NCI-H1417 (cell line): Measurements from ENCODE around the gene REL.
A peak's percentile ranks its signal among the peaks of the same experiment; 100 is the strongest.
"Not testable (repeated sequence)": the region's sequence is repeated elsewhere in the genome, so short reads cannot be mapped to it uniquely, and the experiment has no call there.

ENCODE experiments used
- DNase-seq, 3 experiments: peaks; one replicate each; lab custom pipeline; 2025; lab: John Stamatoyannopoulos, UW

Gene REL

GRCh38 chr2:60867848-60868247 lies 13.5 kb upstream of the REL start:
- DNase-seq: no peak

GRCh38 chr2:60868589-60869273 lies 12.6 kb upstream of the REL start:
- no peak for DNase-seq

GRCh38 chr2:60872510-60872928 lies 8.9 kb upstream of the REL start:
- peak in 1 of 3 experiments; percentile 14 for DNase-seq

- no peak for DNase-seq
Observed at GRCh38 chr2:60873381-60873780, 8.0 kb upstream of the REL start.

- DNase-seq: no peak
Observed at GRCh38 chr2:60875520-60875919, 5.9 kb upstream of the REL start.

- peak in 1 of 3 experiments; percentile 49 for DNase-seq
Observed at GRCh38 chr2:60880643-60881046, 729 bp upstream of the REL start.

- peak in 1 of 3 experiments; percentile 51 for DNase-seq
Observed at GRCh38 chr2:60882971-60883753, 1.8 kb downstream of the REL start.

GRCh38 chr2:60883896-60884295 lies 2.5 kb downstream of the REL start:
- no peak for DNase-seq

- DNase-seq: no peak
Observed at GRCh38 chr2:60884800-60885199, 3.4 kb downstream of the REL start.

- DNase-seq: no peak
Observed at GRCh38 chr2:60885683-60886082, 4.3 kb downstream of the REL start.

- DNase-seq: no peak
Observed at GRCh38 chr2:60886991-60887390, 5.6 kb downstream of the REL start.

GRCh38 chr2:60888853-60889252 lies 7.5 kb downstream of the REL start:
- DNase-seq: no peak

GRCh38 chr2:60889581-60890392 lies 8.4 kb downstream of the REL start:
- not testable (repeated sequence) for DNase-seq

GRCh38 chr2:60890393-60890707 lies 9.0 kb downstream of the REL start:
- no peak for DNase-seq

- DNase-seq: no peak
Observed at GRCh38 chr2:60891180-60891579, 9.8 kb downstream of the REL start.

GRCh38 chr2:60898567-60898966 lies 17.2 kb downstream of the REL start:
- DNase-seq: no peak

- DNase-seq: no peak
Observed at GRCh38 chr2:60899230-60899891, 18.0 kb downstream of the REL start.

- no peak for DNase-seq
Observed at GRCh38 chr2:60899892-60900249, 18.5 kb downstream of the REL start.

GRCh38 chr2:60901296-60901695 lies 19.9 kb downstream of the REL start:
- not testable (repeated sequence) for DNase-seq

GRCh38 chr2:60905867-60906266 lies 24.5 kb downstream of the REL start:
- DNase-seq: not testable (repeated sequence)

GRCh38 chr2:60906395-60906794 lies 25.0 kb downstream of the REL start:
- DNase-seq: no peak

GRCh38 chr2:60907329-60907728 lies 26.0 kb downstream of the REL start:
- DNase-seq: no peak
